ENCODE data around the gene HS3ST3A1. TPM values are rescaled to one million over a fixed set of nuclear protein-coding genes. Genes with fewer than 3 reads are reported as not detected.

Gene HS3ST3A1
- polyA plus RNA-seq, 3 donors, result 0.20 TPM; not detected in 2

DNA sequence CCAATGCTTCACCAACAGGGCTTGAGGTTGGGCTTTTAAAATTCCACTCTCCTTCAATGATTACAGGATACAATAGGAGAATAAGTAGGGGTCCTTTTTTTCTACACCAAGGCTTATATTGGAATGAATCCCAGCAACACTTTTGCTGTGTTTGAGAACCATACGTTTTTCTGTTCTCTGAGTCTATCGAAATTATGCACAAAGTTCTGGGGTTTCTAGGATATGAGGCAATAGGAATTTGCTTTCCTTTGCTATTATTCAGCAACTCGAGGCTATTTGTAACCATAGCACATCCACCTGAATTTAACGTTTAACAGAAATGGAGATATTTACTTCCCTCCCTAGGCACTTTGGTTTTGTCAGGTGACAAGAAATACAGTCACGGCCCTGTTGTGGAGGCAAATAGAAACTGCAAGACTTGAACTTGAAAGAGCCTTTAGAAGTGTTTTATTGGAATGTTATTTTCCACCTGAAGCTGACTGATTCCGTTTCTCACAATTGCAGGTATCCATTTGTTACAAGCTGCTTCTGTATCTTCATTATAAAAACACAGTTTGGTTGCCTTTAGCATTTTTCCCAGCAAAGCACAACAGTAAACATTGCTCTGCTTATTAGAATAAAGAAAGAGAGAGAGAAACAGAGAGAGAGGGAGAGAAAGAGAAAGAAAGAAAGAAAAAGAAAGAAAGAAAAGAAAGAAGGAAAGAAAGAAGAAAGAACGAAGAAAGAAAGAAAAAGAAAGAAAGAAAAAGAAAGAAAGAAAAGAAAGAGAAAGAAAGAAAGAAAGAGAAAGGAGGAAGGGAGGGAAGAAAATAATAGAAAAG, 109.6 kb downstream of the HS3ST3A1 start:
- Mint-ChIP-seq H3K36me3 (no peaks in the 10 kb centered on the region), H3K9me3 (peaks cover 0 to 6% (median 0%) of the 10 kb centered on the region in 7 donors), H3K4me1 (peaks cover 14% of the 10 kb centered on the region), H3K4me3 (no peak overlapping the region), H3K27me3 (ENCODE audit: low read depth in 3 of 3) (peaks cover 0 to 1% (median 0%) of the 10 kb centered on the region in 3 donors), H3K27ac (peak overlapping the region in 1 of 7 donors; percentile 20)
- H3K27me3 ChIP-seq (ENCODE audit: control insufficient read depth in 2 of 2, insufficient read depth in 2 of 2, low read length in 2 of 2), result no peaks in the 10 kb centered on the region
- DNase-seq, result no peak
- no peak overlapping the region for H3K9ac ChIP-seq (ENCODE audit: insufficient read depth, low read length, poor library complexity, severe bottlenecking)
- no peaks in the 10 kb centered on the region for H4K20me1 ChIP-seq (ENCODE audit: insufficient read depth, low read length)
- H3K27ac ChIP-seq (ENCODE audit: low read depth in 1 of 2, low read length in 2 of 2), result no peak overlapping the region
- H3K4me1 ChIP-seq (ENCODE audit: control insufficient read depth in 1 of 2, insufficient read depth in 2 of 2, low read length in 2 of 2), result no peaks in the 10 kb centered on the region
- no CpG with 5 or more reads among the region's 7 CpGs for WGBS (ENCODE audit: insufficient coverage)
- H3K36me3 ChIP-seq (replicated peaks in 1 of 2; ENCODE audit: control insufficient read depth in 1 of 2, insufficient read depth in 2 of 2, low read length in 2 of 2), result no peaks in the 10 kb centered on the region
- H3K9me3 ChIP-seq (replicated peaks in 1 of 2; ENCODE audit: control insufficient read depth in 1 of 2, insufficient read depth in 1 of 2, low read length in 2 of 2), result peaks cover 0 to 4% of the 10 kb centered on the region in 2 donors
- no peaks in the 10 kb centered on the region for H3K79me2 ChIP-seq (ENCODE audit: insufficient read depth, low read length)
- no peak overlapping the region for H3K4me2 ChIP-seq (replicated peaks; ENCODE audit: extremely low read depth, low read length, poor library complexity, severe bottlenecking)
- no peak overlapping the region for H2AFZ ChIP-seq (ENCODE audit: insufficient read depth, low read depth, low read length, poor library complexity, severe bottlenecking)
- intact Hi-C loops (cut with micrococcal nuclease), result no loop called here
- TF ChIP-seq, protein P1, sequence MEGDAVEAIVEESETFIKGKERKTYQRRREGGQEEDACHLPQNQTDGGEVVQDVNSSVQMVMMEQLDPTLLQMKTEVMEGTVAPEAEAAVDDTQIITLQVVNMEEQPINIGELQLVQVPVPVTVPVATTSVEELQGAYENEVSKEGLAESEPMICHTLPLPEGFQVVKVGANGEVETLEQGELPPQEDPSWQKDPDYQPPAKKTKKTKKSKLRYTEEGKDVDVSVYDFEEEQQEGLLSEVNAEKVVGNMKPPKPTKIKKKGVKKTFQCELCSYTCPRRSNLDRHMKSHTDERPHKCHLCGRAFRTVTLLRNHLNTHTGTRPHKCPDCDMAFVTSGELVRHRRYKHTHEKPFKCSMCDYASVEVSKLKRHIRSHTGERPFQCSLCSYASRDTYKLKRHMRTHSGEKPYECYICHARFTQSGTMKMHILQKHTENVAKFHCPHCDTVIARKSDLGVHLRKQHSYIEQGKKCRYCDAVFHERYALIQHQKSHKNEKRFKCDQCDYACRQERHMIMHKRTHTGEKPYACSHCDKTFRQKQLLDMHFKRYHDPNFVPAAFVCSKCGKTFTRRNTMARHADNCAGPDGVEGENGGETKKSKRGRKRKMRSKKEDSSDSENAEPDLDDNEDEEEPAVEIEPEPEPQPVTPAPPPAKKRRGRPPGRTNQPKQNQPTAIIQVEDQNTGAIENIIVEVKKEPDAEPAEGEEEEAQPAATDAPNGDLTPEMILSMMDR (IDR thresholded peaks at IDR 0.05), result no peak
- no peak overlapping the region for H3K4me3 ChIP-seq (replicated peaks in 1 of 3; ENCODE audit: low read depth in 2 of 3, low read length in 3 of 3)

DNA sequence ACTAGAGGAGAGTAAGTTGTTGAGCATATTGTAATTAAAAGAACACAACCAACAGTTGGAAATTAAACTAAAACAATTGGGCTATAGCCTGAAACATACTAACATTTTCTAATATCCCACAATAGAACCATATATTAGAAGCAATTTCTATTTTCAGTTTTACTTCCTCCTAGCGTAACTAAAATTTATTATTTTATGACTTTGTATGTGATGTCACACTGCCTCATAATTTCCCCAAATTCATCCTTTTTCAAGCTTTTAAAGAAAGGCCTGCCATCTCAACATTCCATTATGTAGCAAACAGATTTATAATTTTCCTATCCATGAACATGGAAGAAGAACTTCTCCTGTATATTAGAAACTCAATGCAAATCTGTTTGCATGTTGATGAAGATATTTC, 110.2 kb downstream of the HS3ST3A1 start:
- Histone ChIP-seq H3K4me1 (ENCODE audit: control insufficient read depth in 1 of 2, insufficient read depth in 2 of 2, low read length in 2 of 2) (no peaks in the 10 kb centered on the region), H3K4me2 (replicated peaks; ENCODE audit: extremely low read depth, low read length, poor library complexity, severe bottlenecking) (no peak overlapping the region), H3K79me2 (ENCODE audit: insufficient read depth, low read length) (no peaks in the 10 kb centered on the region), H3K27ac (ENCODE audit: low read depth in 1 of 2, low read length in 2 of 2) (no peak overlapping the region), H3K27me3 (ENCODE audit: control insufficient read depth in 2 of 2, insufficient read depth in 2 of 2, low read length in 2 of 2) (no peaks in the 10 kb centered on the region), H3K4me3 (replicated peaks in 1 of 3; ENCODE audit: low read depth in 2 of 3, low read length in 3 of 3) (no peak overlapping the region), H3K9ac (ENCODE audit: insufficient read depth, low read length, poor library complexity, severe bottlenecking) (no peak overlapping the region), H3K36me3 (replicated peaks in 1 of 2; ENCODE audit: control insufficient read depth in 1 of 2, insufficient read depth in 2 of 2, low read length in 2 of 2) (no peaks in the 10 kb centered on the region), H3K9me3 (replicated peaks in 1 of 2; ENCODE audit: control insufficient read depth in 1 of 2, insufficient read depth in 1 of 2, low read length in 2 of 2) (no peaks in the 10 kb centered on the region), H4K20me1 (ENCODE audit: insufficient read depth, low read length) (no peaks in the 10 kb centered on the region), H2AFZ (ENCODE audit: insufficient read depth, low read depth, low read length, poor library complexity, severe bottlenecking) (no peak overlapping the region)
- H3K4me3 Mint-ChIP-seq, result peak overlapping the region in 1 of 2 donors; percentile 28
- peaks cover 0 to 3% (median 0%) of the 10 kb centered on the region in 7 donors for H3K9me3 Mint-ChIP-seq
- no CpG with 5 or more reads among the region's 1 CpG for WGBS (ENCODE audit: insufficient coverage)
- TF ChIP-seq, protein P1 (IDR thresholded peaks at IDR 0.05), result no peak
- H3K27ac Mint-ChIP-seq, result no peak overlapping the region
- intact Hi-C loops (cut with micrococcal nuclease), result no loop called here
- H3K27me3 Mint-ChIP-seq (ENCODE audit: low read depth in 3 of 3), result peaks cover 0 to 1% (median 0%) of the 10 kb centered on the region in 3 donors
- no peak for DNase-seq
- H3K36me3 Mint-ChIP-seq, result no peaks in the 10 kb centered on the region
- H3K4me1 Mint-ChIP-seq, result peaks cover 14% of the 10 kb centered on the region

Data from CD14-positive monocyte (primary cell).